ENCODE measurements around the gene RAD51D. TPM values are rescaled to one million over a fixed set of nuclear protein-coding genes. Genes with fewer than 3 reads are reported as not detected.

RAD51D gene
- total RNA-seq, 1 donor from 2014 or later: 12.4 TPM

- Mint-ChIP-seq H3K4me3 (ENCODE audit: unreplicated experiment) (peak overlapping the region; percentile 93), H3K27me3 (ENCODE audit: low read depth, unreplicated experiment) (no peaks in the 10 kb centered on the region), H3K36me3 (ENCODE audit: low read depth, unreplicated experiment) (no peaks in the 10 kb centered on the region), H3K4me1 (ENCODE audit: low read depth, unreplicated experiment) (peaks cover 20% of the 10 kb centered on the region), H3K9me3 (ENCODE audit: unreplicated experiment) (peaks cover 2% of the 10 kb centered on the region), H3K27ac (ENCODE audit: unreplicated experiment) (peak overlapping the region; percentile 88)
- H3K9ac ChIP-seq (ENCODE audit: low read length): peak overlapping the region; percentile 85
- peak overlapping the region; percentile 89 for H2AFZ ChIP-seq (ENCODE audit: low read depth, low read length)
- no peaks in the 10 kb centered on the region for H3K36me3 ChIP-seq (ENCODE audit: insufficient read depth, low read length)
- H3K79me2 ChIP-seq (ENCODE audit: insufficient read depth, low read length): peaks cover 45% of the 10 kb centered on the region
- DNase-seq (ENCODE audit: low read depth): peak; percentile 39
- TF ChIP-seq CTCF (IDR thresholded peaks at IDR 0.05; ENCODE audit: insufficient read depth, low read depth, low read length) (peak; percentile 44), EZH2 (IDR thresholded peaks at IDR 0.05; ENCODE audit: insufficient read depth, low read length) (no peak)
- no peaks in the 10 kb centered on the region for H3K27me3 ChIP-seq (ENCODE audit: insufficient read depth, low read length)
- FAIRE-seq: no peak
- peak overlapping the region; percentile 81 for H3K4me3 ChIP-seq (ENCODE audit: insufficient read depth, low read depth, low read length)
- H3K9me3 ChIP-seq (ENCODE audit: insufficient read depth, low read depth, low read length): no peaks in the 10 kb centered on the region
- peak overlapping the region; percentile 95 for H3K4me2 ChIP-seq (ENCODE audit: low read length)
- H3K4me1 ChIP-seq (ENCODE audit: insufficient read depth, low read length): peaks cover 34% of the 10 kb centered on the region
- peak overlapping the region; percentile 75 for H3K27ac ChIP-seq (ENCODE audit: low read depth, low read length)
- no peaks in the 10 kb centered on the region for H4K20me1 ChIP-seq (ENCODE audit: insufficient read depth, low read length)
Observed at GRCh38 chr17:35088881-35089585, 30.6 kb downstream of the RAD51D start.

GRCh38 chr17:35088356-35088880, 31.2 kb downstream of the RAD51D start:
- H3K36me3 ChIP-seq (ENCODE audit: insufficient read depth, low read length): no peaks in the 10 kb centered on the region
- peak overlapping the region; percentile 88 for H3K27ac Mint-ChIP-seq (ENCODE audit: unreplicated experiment)
- H2AFZ ChIP-seq (ENCODE audit: low read depth, low read length): peak overlapping the region; percentile 37
- DNase-seq (ENCODE audit: low read depth) (no peak), FAIRE-seq (no peak)
- H3K4me3 Mint-ChIP-seq (ENCODE audit: unreplicated experiment): peak overlapping the region; percentile 93
- H3K27ac ChIP-seq (ENCODE audit: low read depth, low read length): peak overlapping the region; percentile 75
- no peaks in the 10 kb centered on the region for H3K27me3 Mint-ChIP-seq (ENCODE audit: low read depth, unreplicated experiment)
- TF ChIP-seq CTCF (IDR thresholded peaks at IDR 0.05; ENCODE audit: insufficient read depth, low read depth, low read length) (no peak), EZH2 (IDR thresholded peaks at IDR 0.05; ENCODE audit: insufficient read depth, low read length) (no peak)
- H3K27me3 ChIP-seq (ENCODE audit: insufficient read depth, low read length): no peaks in the 10 kb centered on the region
- H3K9ac ChIP-seq (ENCODE audit: low read length): peak overlapping the region; percentile 85
- peaks cover 50% of the 10 kb centered on the region for H3K79me2 ChIP-seq (ENCODE audit: insufficient read depth, low read length)
- no peaks in the 10 kb centered on the region for H3K36me3 Mint-ChIP-seq (ENCODE audit: low read depth, unreplicated experiment)
- H3K4me2 ChIP-seq (ENCODE audit: low read length): peak overlapping the region; percentile 95
- no peaks in the 10 kb centered on the region for H4K20me1 ChIP-seq (ENCODE audit: insufficient read depth, low read length)
- H3K4me1 ChIP-seq (ENCODE audit: insufficient read depth, low read length): peaks cover 34% of the 10 kb centered on the region
- H3K4me1 Mint-ChIP-seq (ENCODE audit: low read depth, unreplicated experiment): peaks cover 20% of the 10 kb centered on the region
- H3K4me3 ChIP-seq (ENCODE audit: insufficient read depth, low read depth, low read length): peak overlapping the region; percentile 81
- no peaks in the 10 kb centered on the region for H3K9me3 Mint-ChIP-seq (ENCODE audit: unreplicated experiment)
- H3K9me3 ChIP-seq (ENCODE audit: insufficient read depth, low read depth, low read length): no peaks in the 10 kb centered on the region

All from astrocyte (in vitro differentiated cells and primary cell).